ENCODE measurements around the gene TAF1. TPM values are rescaled to one million over a fixed set of nuclear protein-coding genes. Genes with fewer than 3 reads are reported as not detected.

The TAF1 gene
- total and polyA plus RNA-seq, 9 of the 15 experiments (the other 6 are each of a cell fraction or from before 2014, with no cell fraction given) = 6.4 to 45.1 (median 38.1) TPM

Small RNA genes lying within 50 kb of the gene (small RNA-seq; reads per million reads assigned to genes)
- not detected for gene AL590762.4
- not detected for gene RF00019

Other genes with a start within 250 kb of the TAF1 start
Only the 7 nearest of the 8 such genes appear.
- gene NLGN3, start 221.5 kb upstream of the TAF1 start, total RNA-seq (2014; rRNA removed) = 0.05 and 0.12 TPM in 2 replicates
- 0.22 TPM in 2 replicates for gene NLGN3, start 221.5 kb upstream of the TAF1 start, total RNA-seq (2014; rRNA removed; fragmentation: Illumina TruSeq; extraction: Trizol)
- gene NLGN3, start 221.5 kb upstream of the TAF1 start, total RNA-seq (2015; rRNA removed; fragmentation: Illumina TruSeq; extraction: Trizol) = 0.23 and 0.25 TPM in 2 replicates
- 0.69 TPM in 2 replicates for gene NLGN3, start 221.5 kb upstream of the TAF1 start, total RNA-seq (2021)
- 0.40 and 0.79 TPM in 2 replicates for gene NLGN3, start 221.5 kb upstream of the TAF1 start, polyA plus RNA-seq (2011; rRNA removed)
- gene NLGN3, start 221.5 kb upstream of the TAF1 start, polyA plus RNA-seq (2014; fragmentation: Illumina TruSeq; extraction: Trizol) = 0.65 and 0.80 TPM in 2 replicates
- gene NLGN3, start 221.5 kb upstream of the TAF1 start, polyA plus RNA-seq (2014; fragmentation: Nextera tagmentation; extraction: Ambion mirVana) = under 1 TPM; 0.03 to 0.11 TPM
- 0.81 and 0.86 TPM in 2 replicates for gene NLGN3, start 221.5 kb upstream of the TAF1 start, polyA plus RNA-seq (2014; rRNA removed)
- not detected in 2 replicates for gene GJB1, start 143.1 kb upstream of the TAF1 start, total RNA-seq (2014; rRNA removed)
- gene GJB1, start 143.1 kb upstream of the TAF1 start, total RNA-seq (2014; rRNA removed; fragmentation: Illumina TruSeq; extraction: Trizol) = not detected in 2 replicates
- gene GJB1, start 143.1 kb upstream of the TAF1 start, total RNA-seq (2015; rRNA removed; fragmentation: Illumina TruSeq; extraction: Trizol) = not detected in 2 replicates
- 0.11 TPM in 1 of 2 replicates, not detected in the other for gene GJB1, start 143.1 kb upstream of the TAF1 start, total RNA-seq (2021)
- gene GJB1, start 143.1 kb upstream of the TAF1 start, polyA plus RNA-seq (2011; rRNA removed) = not detected in 2 replicates
- not detected in 2 replicates for gene GJB1, start 143.1 kb upstream of the TAF1 start, polyA plus RNA-seq (2014; fragmentation: Illumina TruSeq; extraction: Trizol)
- not detected for gene GJB1, start 143.1 kb upstream of the TAF1 start, polyA plus RNA-seq (2014; fragmentation: Nextera tagmentation; extraction: Ambion mirVana)
- gene GJB1, start 143.1 kb upstream of the TAF1 start, polyA plus RNA-seq (2014; rRNA removed) = not detected in 2 replicates
- gene ZMYM3, start 112.2 kb upstream of the TAF1 start, total RNA-seq (2014; rRNA removed) = 14.9 and 18.7 TPM in 2 replicates
- 12.3 and 14.3 TPM in 2 replicates for gene ZMYM3, start 112.2 kb upstream of the TAF1 start, total RNA-seq (2014; rRNA removed; fragmentation: Illumina TruSeq; extraction: Trizol)
- gene ZMYM3, start 112.2 kb upstream of the TAF1 start, total RNA-seq (2015; rRNA removed; fragmentation: Illumina TruSeq; extraction: Trizol) = 17.7 and 20.0 TPM in 2 replicates
- gene ZMYM3, start 112.2 kb upstream of the TAF1 start, total RNA-seq (2021) = 34.6 and 36.3 TPM in 2 replicates
- 16.8 and 27.4 TPM in 2 replicates for gene ZMYM3, start 112.2 kb upstream of the TAF1 start, polyA plus RNA-seq (2011; rRNA removed)
- 29.2 and 34.4 TPM in 2 replicates for gene ZMYM3, start 112.2 kb upstream of the TAF1 start, polyA plus RNA-seq (2014; fragmentation: Illumina TruSeq; extraction: Trizol)
- gene ZMYM3, start 112.2 kb upstream of the TAF1 start, polyA plus RNA-seq (2014; fragmentation: Nextera tagmentation; extraction: Ambion mirVana) = 1 to 10 TPM; 4.3 to 5.1 TPM
- 21.1 and 23.6 TPM in 2 replicates for gene ZMYM3, start 112.2 kb upstream of the TAF1 start, polyA plus RNA-seq (2014; rRNA removed)
- gene NONO, start 82.7 kb upstream of the TAF1 start, total RNA-seq (2014; rRNA removed) = 391 and 416 TPM in 2 replicates
- gene NONO, start 82.7 kb upstream of the TAF1 start, total RNA-seq (2014; rRNA removed; fragmentation: Illumina TruSeq; extraction: Trizol) = 451 and 452 TPM in 2 replicates
- 483 and 534 TPM in 2 replicates for gene NONO, start 82.7 kb upstream of the TAF1 start, total RNA-seq (2015; rRNA removed; fragmentation: Illumina TruSeq; extraction: Trizol)
- gene NONO, start 82.7 kb upstream of the TAF1 start, total RNA-seq (2021) = 415 and 475 TPM in 2 replicates
- 499 and 555 TPM in 2 replicates for gene NONO, start 82.7 kb upstream of the TAF1 start, polyA plus RNA-seq (2011; rRNA removed)
- gene NONO, start 82.7 kb upstream of the TAF1 start, polyA plus RNA-seq (2014; fragmentation: Illumina TruSeq; extraction: Trizol) = 626 and 651 TPM in 2 replicates
- gene NONO, start 82.7 kb upstream of the TAF1 start, polyA plus RNA-seq (2014; fragmentation: Nextera tagmentation; extraction: Ambion mirVana) = 100 to 1,000 TPM; 353 to 392 TPM
- 333 and 355 TPM in 2 replicates for gene NONO, start 82.7 kb upstream of the TAF1 start, polyA plus RNA-seq (2014; rRNA removed)
- gene ITGB1BP2, start 64.6 kb upstream of the TAF1 start, total RNA-seq (2014; rRNA removed) = 0.98 and 4.0 TPM in 2 replicates
- gene ITGB1BP2, start 64.6 kb upstream of the TAF1 start, total RNA-seq (2014; rRNA removed; fragmentation: Illumina TruSeq; extraction: Trizol) = 1.4 and 1.9 TPM in 2 replicates
- gene ITGB1BP2, start 64.6 kb upstream of the TAF1 start, total RNA-seq (2015; rRNA removed; fragmentation: Illumina TruSeq; extraction: Trizol) = 1.9 and 2.0 TPM in 2 replicates
- 1.8 and 2.6 TPM in 2 replicates for gene ITGB1BP2, start 64.6 kb upstream of the TAF1 start, total RNA-seq (2021)
- 2.6 TPM in 2 replicates for gene ITGB1BP2, start 64.6 kb upstream of the TAF1 start, polyA plus RNA-seq (2011; rRNA removed)
- 1.1 and 1.6 TPM in 2 replicates for gene ITGB1BP2, start 64.6 kb upstream of the TAF1 start, polyA plus RNA-seq (2014; fragmentation: Illumina TruSeq; extraction: Trizol)
- 1 to 10 TPM; 1.6 to 1.9 TPM for gene ITGB1BP2, start 64.6 kb upstream of the TAF1 start, polyA plus RNA-seq (2014; fragmentation: Nextera tagmentation; extraction: Ambion mirVana)
- 2.1 and 4.0 TPM in 2 replicates for gene ITGB1BP2, start 64.6 kb upstream of the TAF1 start, polyA plus RNA-seq (2014; rRNA removed)
- gene OGT, start 166.7 kb downstream of the TAF1 start, total RNA-seq (2014; rRNA removed) = 70.4 and 71.3 TPM in 2 replicates
- 117 and 133 TPM in 2 replicates for gene OGT, start 166.7 kb downstream of the TAF1 start, total RNA-seq (2014; rRNA removed; fragmentation: Illumina TruSeq; extraction: Trizol)
- gene OGT, start 166.7 kb downstream of the TAF1 start, total RNA-seq (2015; rRNA removed; fragmentation: Illumina TruSeq; extraction: Trizol) = 91.0 and 97.3 TPM in 2 replicates
- 141 and 153 TPM in 2 replicates for gene OGT, start 166.7 kb downstream of the TAF1 start, total RNA-seq (2021)
- 347 and 456 TPM in 2 replicates for gene OGT, start 166.7 kb downstream of the TAF1 start, polyA plus RNA-seq (2011; rRNA removed)
- gene OGT, start 166.7 kb downstream of the TAF1 start, polyA plus RNA-seq (2014; fragmentation: Illumina TruSeq; extraction: Trizol) = 109 and 121 TPM in 2 replicates
- gene OGT, start 166.7 kb downstream of the TAF1 start, polyA plus RNA-seq (2014; fragmentation: Nextera tagmentation; extraction: Ambion mirVana) = 10 to 100 TPM; 38.9 to 52.6 TPM
- gene OGT, start 166.7 kb downstream of the TAF1 start, polyA plus RNA-seq (2014; rRNA removed) = 170 and 211 TPM in 2 replicates
- 0.45 and 0.86 TPM in 2 replicates for gene GCNA, start 212.1 kb downstream of the TAF1 start, total RNA-seq (2014; rRNA removed)
- 0.77 and 0.87 TPM in 2 replicates for gene GCNA, start 212.1 kb downstream of the TAF1 start, total RNA-seq (2014; rRNA removed; fragmentation: Illumina TruSeq; extraction: Trizol)
- gene GCNA, start 212.1 kb downstream of the TAF1 start, total RNA-seq (2015; rRNA removed; fragmentation: Illumina TruSeq; extraction: Trizol) = 1.2 and 1.4 TPM in 2 replicates
- gene GCNA, start 212.1 kb downstream of the TAF1 start, total RNA-seq (2021) = 0.47 and 0.58 TPM in 2 replicates
- 0.85 and 1.3 TPM in 2 replicates for gene GCNA, start 212.1 kb downstream of the TAF1 start, polyA plus RNA-seq (2011; rRNA removed)
- gene GCNA, start 212.1 kb downstream of the TAF1 start, polyA plus RNA-seq (2014; fragmentation: Illumina TruSeq; extraction: Trizol) = 0.42 and 1.1 TPM in 2 replicates
- gene GCNA, start 212.1 kb downstream of the TAF1 start, polyA plus RNA-seq (2014; fragmentation: Nextera tagmentation; extraction: Ambion mirVana) = under 1 TPM; 0.27 to 0.64 TPM
- 1.3 and 1.5 TPM in 2 replicates for gene GCNA, start 212.1 kb downstream of the TAF1 start, polyA plus RNA-seq (2014; rRNA removed)

Data from K562 (cell line).